Endothelial cell of umbilical vein (primary cell): Measurements from ENCODE around the gene LRRC8D. TPM values are rescaled to one million over a fixed set of nuclear protein-coding genes. Genes with fewer than 3 reads are reported as not detected.

Experiments
- BruUV-seq: library from RNA; stranded (reverse); fragments of 400-500 nt; replicated peaks from 2 replicates; lab custom pipeline; 2021; lab: Mats Ljungman, UMichigan
- CTCF ChIA-PET: fragments of 300-600, 350-600 bp; sonication (Branson Sonifier 250); formaldehyde crosslinking; loops from one replicate; lab custom pipeline; 2021; ENCODE audit warnings: antibody characterized with exemption, inconsistent platforms; lab: Charles Lee
- POLR2A ChIA-PET: fragments of 300-600, 350-600 bp; sonication (Branson Sonifier 250); formaldehyde crosslinking; loops from one replicate; lab custom pipeline; 2021; ENCODE audit warnings: antibody characterized with exemption, inconsistent platforms; lab: Charles Lee
- DNase-seq: peaks from one replicate; pipeline ENCODE4 v3.0.0-alpha.2; 2011; ENCODE audit warnings: low read depth, low spot score
- FAIRE-seq: peaks from 2 replicates; lab custom pipeline; 2011; peaks lifted over from hg19 to GRCh38; lab: Jason Lieb, UNC
- H2AFZ ChIP-seq: 2 replicates; pipeline ENCODE4 v1.6.0; 2012; ENCODE audit warnings: low read depth, low read length, control low read depth, inconsistent platforms
- H3K27ac ChIP-seq: 2 replicates; pipeline ENCODE4 v1.5.1; 2011; ENCODE audit warnings: low read depth, mild to moderate bottlenecking, control low read depth, low read length, moderate library complexity; ENCODE audit not compliant: insufficient read depth
- H3K27me3 ChIP-seq, 2 experiments: 2 replicates each; pipeline versions ENCODE4 v1.6.0 to v1.6.1; 2011; ENCODE audit warnings: low read length in 2 of 2, mixed read lengths in 1 of 2; ENCODE audit not compliant: control insufficient read depth in 2 of 2, insufficient read depth in 2 of 2
- H3K36me3 ChIP-seq, 2 experiments: 2 replicates in 1 of 2; 3 replicates in 1 of 2; pipeline ENCODE4 v1.5.1; 2011; ENCODE audit warnings: low read length in 2 of 2, mild to moderate bottlenecking in 1 of 2, moderate library complexity in 1 of 2; ENCODE audit not compliant: control insufficient read depth in 2 of 2, insufficient read depth in 2 of 2; ENCODE audit errors: extremely low read depth in 1 of 2
- H3K4me1 ChIP-seq: 3 replicates; pipeline ENCODE4 v1.5.1; 2011; ENCODE audit warnings: mild to moderate bottlenecking, low read length; ENCODE audit not compliant: control insufficient read depth, insufficient read depth; ENCODE audit errors: extremely low read depth
- H3K4me2 ChIP-seq: 2 replicates; pipeline ENCODE4 v1.6.1; 2011; ENCODE audit warnings: low read length, control low read depth, mixed read lengths; ENCODE audit not compliant: insufficient read depth
- H3K4me3 ChIP-seq, 3 experiments: fragments of 200-600 bp in 1 of 3; sonication (generic), shearing (Covaris generic) in 1 of 3; replicated peaks in 1 of 3; 2 replicates each; pipeline ENCODE4 v1.5.1; 2011 to 2016; ENCODE audit warnings: control low read depth in 3 of 3, low read length in 3 of 3, mild to moderate bottlenecking in 2 of 3, inconsistent platforms in 1 of 3, low read depth in 1 of 3, moderate library complexity in 1 of 3; ENCODE audit not compliant: insufficient read depth in 1 of 3
- H3K79me2 ChIP-seq: 2 replicates; pipeline ENCODE4 v1.6.0; 2012; ENCODE audit warnings: low read length, inconsistent platforms; ENCODE audit not compliant: control insufficient read depth, insufficient read depth
- H3K9ac ChIP-seq: replicated peaks from 2 replicates; pipeline ENCODE3; 2011; ENCODE audit warnings: low read length, control low read depth; ENCODE audit not compliant: insufficient read depth; ENCODE audit errors: extremely low read depth
- H3K9me1 ChIP-seq: replicated peaks from 3 replicates; pipeline ENCODE4 v1.6.0; 2011; ENCODE audit warnings: mild to moderate bottlenecking, low read length; ENCODE audit not compliant: control insufficient read depth, insufficient read depth; ENCODE audit errors: extremely low read depth
- H3K9me3 ChIP-seq: replicated peaks from 2 replicates; pipeline ENCODE4 v1.5.1; 2012; ENCODE audit warnings: low read length, inconsistent platforms; ENCODE audit not compliant: control insufficient read depth, insufficient read depth
- H4K20me1 ChIP-seq: replicated peaks from 2 replicates; pipeline ENCODE3; 2011; ENCODE audit warnings: mild to moderate bottlenecking, low read length; ENCODE audit not compliant: control insufficient read depth, insufficient read depth; ENCODE audit errors: extremely low read depth
- EZH2 ChIP-seq: IDR thresholded peaks from 2 replicates; pipeline ENCODE4 v1.6.1; 2012; ENCODE audit warnings: borderline replicate concordance, low read depth, mild to moderate bottlenecking, moderate library complexity, low read length, inconsistent platforms; ENCODE audit not compliant: severe bottlenecking
- FOS ChIP-seq: IDR thresholded peaks from 2 replicates; pipeline ENCODE4 v1.6.1; 2011; ENCODE audit warnings: mild to moderate bottlenecking, low read length, moderate library complexity, borderline replicate concordance; ENCODE audit not compliant: insufficient read depth
- GATA2 ChIP-seq: IDR thresholded peaks from 2 replicates; pipeline ENCODE4 v1.7.0; 2011; ENCODE audit warnings: low read depth, mild to moderate bottlenecking, moderate library complexity, mixed read lengths, low read length; ENCODE audit not compliant: insufficient read length, insufficient read depth
- JUN ChIP-seq: IDR thresholded peaks from 2 replicates; pipeline ENCODE4 v1.6.1; 2011; ENCODE audit warnings: borderline replicate concordance, low read depth; ENCODE audit not compliant: insufficient read length, insufficient read depth
- MAX ChIP-seq: IDR thresholded peaks from 2 replicates; pipeline ENCODE4 v1.6.1; 2011; ENCODE audit not compliant: insufficient read depth, insufficient read length
- MYC ChIP-seq: IDR thresholded peaks from one replicate; pipeline ENCODE4 v1.6.1; 2011; ENCODE audit warnings: mild to moderate bottlenecking, low read depth, low read length
- POLR2A ChIP-seq: IDR thresholded peaks from 2 replicates; pipeline ENCODE4 v1.6.1; 2012; ENCODE audit warnings: low read depth, mild to moderate bottlenecking, control low read depth, low read length
- POLR2AphosphoS5 ChIP-seq: IDR thresholded peaks from 2 replicates; pipeline ENCODE4 v1.6.1; 2012; ENCODE audit warnings: low read depth, mild to moderate bottlenecking, control low read depth, low read length, moderate library complexity; ENCODE audit not compliant: insufficient read depth
- dilution Hi-C: fragments of 300-500 bp; cut with MboI; formaldehyde crosslinking; loops from one replicate; pipeline ENCODE4 v1.15.0; 2019; ENCODE audit warnings: low sequenced_read_pairs; ENCODE audit not compliant: extremely low pct_ligation_motif_present
- intact Hi-C: fragments of 100-400 bp; cut with micrococcal nuclease; formaldehyde crosslinking; loops from one replicate; pipeline ENCODE4 v1.10.0; 2022
- polyA plus RNA-seq, 4 experiments: library from polyadenylated mRNA; depleted of rRNA in 3 of 4; stranded (reverse) in 3 of 4; unstranded in 1 of 4; fragments of >200 nt; gene quantifications; 2 replicates each; pipeline versions ENCODE4 v1.2.1 to v1.2.3, GENCODE V29; 2011 to 2012; ENCODE audit warnings: missing spikeins in 1 of 4
- total RNA-seq: library from RNA; stranded (reverse); gene quantifications from 2 replicates; pipeline ENCODE4 v1.2.3, GENCODE V29; 2021
- TF ChIP-seq, protein P1 (sequence below), 2 donors: IDR thresholded peaks; 1 replicate in 1 of 2; 2 replicates in 1 of 2; pipeline ENCODE4 v1.5.1; 2011; ENCODE audit warnings: low read length in 2 of 2, mild to moderate bottlenecking in 2 of 2, moderate library complexity in 2 of 2, control low read depth in 1 of 2, inconsistent platforms in 1 of 2, low read depth in 1 of 2; ENCODE audit not compliant: insufficient read depth in 1 of 2; ENCODE audit errors: extremely low read depth in 1 of 2

Gene LRRC8D
- total and polyA plus RNA-seq, 2 donors (not counting 3 experiments of a cell fraction or from before 2014, with no cell fraction given), result 31.9 to 37.7 TPM

DNA sequence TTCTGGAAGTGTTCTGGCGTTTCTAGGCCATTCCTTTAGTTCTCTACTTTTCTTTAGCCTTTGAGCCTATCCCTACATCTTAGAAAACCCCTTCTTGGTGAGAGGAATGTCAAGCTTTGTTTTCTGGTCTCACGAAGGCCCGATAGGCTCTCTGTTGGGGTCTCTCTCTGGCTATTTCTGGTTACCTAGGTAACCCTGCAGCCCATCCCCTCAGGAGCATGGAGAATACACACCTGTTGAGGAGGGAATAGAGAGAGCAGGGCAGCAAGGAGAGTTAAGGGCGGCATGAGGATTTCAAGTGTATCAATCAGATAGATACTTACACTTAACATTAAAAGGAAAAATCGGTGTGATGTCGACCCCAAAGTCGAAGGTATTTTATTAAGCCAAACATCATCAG lies 45.7 kb downstream of the LRRC8D start:
- FAIRE-seq (no peak), DNase-seq (no peak)
- ChIA-PET POLR2A (no interaction called here), CTCF (no interaction called here)
- Histone ChIP-seq H3K4me1 (peaks cover 21% of the 10 kb centered on the region), H3K9me3 (no peaks in the 10 kb centered on the region), H3K9ac (peak overlapping the region; percentile 19), H4K20me1 (no peaks in the 10 kb centered on the region), H3K4me3 (no peak overlapping the region), H3K79me2 (peaks cover 24% of the 10 kb centered on the region), H3K27me3 (no peaks in the 10 kb centered on the region), H3K36me3 (no peaks in the 10 kb centered on the region), H2AFZ (no peak overlapping the region), H3K4me2 (peak overlapping the region; percentile 38), H3K27ac (peak overlapping the region; percentile 34), H3K9me1 (no peaks in the 10 kb centered on the region)
- dilution Hi-C loops, result no loop called here
- TF ChIP-seq JUN (no peak), MYC (no peak), EZH2 (no peak), MAX (no peak), POLR2A (no peak), GATA2 (no peak), FOS (no peak), POLR2AphosphoS5 (no peak)
- TF ChIP-seq, protein P1, sequence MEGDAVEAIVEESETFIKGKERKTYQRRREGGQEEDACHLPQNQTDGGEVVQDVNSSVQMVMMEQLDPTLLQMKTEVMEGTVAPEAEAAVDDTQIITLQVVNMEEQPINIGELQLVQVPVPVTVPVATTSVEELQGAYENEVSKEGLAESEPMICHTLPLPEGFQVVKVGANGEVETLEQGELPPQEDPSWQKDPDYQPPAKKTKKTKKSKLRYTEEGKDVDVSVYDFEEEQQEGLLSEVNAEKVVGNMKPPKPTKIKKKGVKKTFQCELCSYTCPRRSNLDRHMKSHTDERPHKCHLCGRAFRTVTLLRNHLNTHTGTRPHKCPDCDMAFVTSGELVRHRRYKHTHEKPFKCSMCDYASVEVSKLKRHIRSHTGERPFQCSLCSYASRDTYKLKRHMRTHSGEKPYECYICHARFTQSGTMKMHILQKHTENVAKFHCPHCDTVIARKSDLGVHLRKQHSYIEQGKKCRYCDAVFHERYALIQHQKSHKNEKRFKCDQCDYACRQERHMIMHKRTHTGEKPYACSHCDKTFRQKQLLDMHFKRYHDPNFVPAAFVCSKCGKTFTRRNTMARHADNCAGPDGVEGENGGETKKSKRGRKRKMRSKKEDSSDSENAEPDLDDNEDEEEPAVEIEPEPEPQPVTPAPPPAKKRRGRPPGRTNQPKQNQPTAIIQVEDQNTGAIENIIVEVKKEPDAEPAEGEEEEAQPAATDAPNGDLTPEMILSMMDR (IDR thresholded peaks at IDR 0.05; ENCODE audit: extremely low read depth in 1 of 2, insufficient read depth in 1 of 2, low read depth in 1 of 2, low read length in 2 of 2), result no peak
- no TSS peak for BruUV-seq
- intact Hi-C loops, result no loop called here
